Activated gamma-delta T cell treated with Interleukin-2 at 50 U/mL for 16 hours (primary cell): ENCODE results near the gene KCNQ1.

Experiments
- DNase-seq: peaks from one replicate; pipeline ENCODE4 v3.0.0-alpha.2; 2020

KCNQ1 gene

GRCh38 chr11:2527621-2528291, 82.9 kb downstream of the KCNQ1 start:
- DNase-seq: no peak

GRCh38 chr11:2528301-2529050, 83.7 kb downstream of the KCNQ1 start:
- no peak for DNase-seq

- no peak for DNase-seq
These were observed 84.4 kb downstream of the KCNQ1 start for GRCh38 chr11:2529173-2529572.

GRCh38 chr11:2529636-2530035, 84.8 kb downstream of the KCNQ1 start:
- no peak for DNase-seq

GRCh38 chr11:2530131-2530854, 85.5 kb downstream of the KCNQ1 start:
- no peak for DNase-seq

- no peak for DNase-seq
These were observed 86.0 kb downstream of the KCNQ1 start for GRCh38 chr11:2530855-2531200.

- peak; percentile 66 for DNase-seq
These were observed 86.6 kb downstream of the KCNQ1 start for GRCh38 chr11:2531277-2531986.

GRCh38 chr11:2531987-2532703, 87.3 kb downstream of the KCNQ1 start:
- DNase-seq: no peak

GRCh38 chr11:2532704-2533586, 88.1 kb downstream of the KCNQ1 start:
- DNase-seq: peak; percentile 91

- DNase-seq: peak; percentile 50
These were observed 88.9 kb downstream of the KCNQ1 start for GRCh38 chr11:2533587-2534133.

GRCh38 chr11:2534134-2534956, 89.5 kb downstream of the KCNQ1 start:
- DNase-seq: no peak

- no peak for DNase-seq
These were observed 90.3 kb downstream of the KCNQ1 start for GRCh38 chr11:2534957-2535672.

- DNase-seq: no peak
These were observed 91.0 kb downstream of the KCNQ1 start for GRCh38 chr11:2535673-2536439.

GRCh38 chr11:2536440-2536989, 91.7 kb downstream of the KCNQ1 start:
- no peak for DNase-seq

- DNase-seq: no peak
These were observed 92.3 kb downstream of the KCNQ1 start for GRCh38 chr11:2537010-2537705.

- no peak for DNase-seq
These were observed 93.3 kb downstream of the KCNQ1 start for GRCh38 chr11:2537896-2538724.

- no peak for DNase-seq
These were observed 94.1 kb downstream of the KCNQ1 start for GRCh38 chr11:2538951-2539350.
